ENCODE results near the gene VSTM2L.

GRCh38 chr20:37920679-37921322 lies 17.9 kb downstream of the VSTM2L start:
- TF ChIP-seq CTCF (IDR thresholded peaks at IDR 0.05), result no peak
- no peak for TF ChIP-seq POLR2AphosphoS5 (IDR thresholded peaks at IDR 0.05)
- TF ChIP-seq POLR2A (IDR thresholded peaks at IDR 0.05; ENCODE audit: low read depth), result no peak
- TF ChIP-seq EP300 (IDR thresholded peaks at IDR 0.05), result no peak
